Jurkat, Clone E6-1 (cell line): ENCODE data around the gene ZC3H12A.
"Not testable (repeated sequence)": the region's sequence is repeated elsewhere in the genome, so short reads cannot be mapped to it uniquely, and the experiment has no call there.

Experiments
- DNase-seq: peaks from one replicate; pipeline ENCODE4 v3.0.0-alpha.2; 2011; ENCODE audit warnings: low read depth, low spot score
- H3K4me3 ChIP-seq: 2 replicates; pipeline ENCODE4 v1.5.1; 2011; ENCODE audit warnings: mild to moderate bottlenecking, low read length, control low read depth, moderate library complexity

The ZC3H12A gene

DNA sequence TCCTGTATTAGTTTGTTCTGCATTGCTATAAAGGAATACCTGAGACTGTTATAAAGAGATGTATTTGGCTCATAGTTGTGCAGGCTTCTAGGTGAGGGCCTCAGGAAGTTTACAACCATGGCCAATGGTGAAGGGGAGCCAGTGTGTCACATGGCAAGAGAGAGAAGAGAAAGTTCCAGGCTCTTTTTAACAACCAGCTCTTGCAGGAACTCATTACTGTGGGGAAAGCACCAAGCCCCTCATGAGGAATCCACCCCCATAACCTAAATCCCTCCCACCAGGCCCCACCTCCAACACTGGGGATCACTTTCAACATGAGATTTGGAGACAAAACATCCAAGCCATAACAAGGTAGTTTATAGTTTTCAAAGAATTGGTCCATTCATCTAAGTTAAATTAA lies 45.2 kb downstream of the ZC3H12A start:
- DNase-seq = no peak
- H3K4me3 ChIP-seq = no peak overlapping the region

DNA sequence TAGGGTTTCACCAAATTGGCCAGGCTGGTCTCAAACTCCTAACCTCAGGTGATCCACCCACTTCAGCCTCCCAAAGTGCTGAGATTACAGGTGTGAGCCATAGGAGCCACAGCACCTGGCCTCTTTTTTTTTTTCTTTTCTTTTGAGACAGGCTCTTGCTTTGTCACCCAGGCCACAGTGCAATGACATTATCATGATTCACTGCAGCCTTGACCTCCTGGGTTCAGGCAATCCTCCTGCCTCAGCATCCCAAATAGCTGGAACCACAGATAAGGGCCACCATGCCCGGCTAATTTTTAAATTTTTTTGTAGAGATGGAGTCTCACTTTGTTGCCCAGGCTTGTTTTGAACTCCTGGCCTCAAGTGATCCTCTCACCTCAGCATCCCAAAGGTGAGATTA lies 55.5 kb downstream of the ZC3H12A start:
- not testable (repeated sequence) for H3K4me3 ChIP-seq, DNase-seq

DNA sequence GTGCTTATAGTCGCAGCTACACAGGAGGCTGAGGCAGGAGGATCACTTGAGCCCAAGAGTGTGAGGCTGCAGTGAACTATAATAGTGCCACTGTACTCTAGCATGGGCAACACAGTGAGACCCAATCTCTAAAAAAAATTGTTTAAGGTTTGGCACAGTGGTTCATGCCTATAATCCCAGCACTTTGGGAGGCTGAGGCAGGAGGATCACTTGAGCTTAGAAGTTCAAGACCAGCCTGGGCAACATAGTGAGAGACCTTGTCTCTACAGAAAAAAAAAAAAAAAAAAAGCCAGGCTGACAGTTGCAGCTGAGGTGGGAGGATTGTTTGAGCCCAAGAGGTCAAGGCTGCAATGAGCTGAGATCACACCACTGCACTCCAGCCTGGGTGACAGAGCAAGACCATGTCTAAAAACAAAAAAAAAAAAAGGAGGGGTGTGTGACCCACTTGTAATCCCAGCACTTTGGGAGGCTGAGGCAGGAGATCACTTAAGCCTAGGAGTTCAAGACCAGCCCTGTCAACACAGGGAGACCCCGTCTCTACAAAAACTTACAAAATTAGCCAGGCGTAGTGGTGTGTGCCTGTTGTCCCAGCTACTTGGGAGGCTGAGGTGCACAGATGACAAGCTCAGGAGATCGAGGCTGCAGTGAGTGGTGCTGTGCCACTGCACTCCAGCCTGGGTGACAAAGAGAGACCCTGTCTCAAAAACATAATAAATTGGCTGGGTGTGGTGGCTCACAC lies 58.2 kb downstream of the ZC3H12A start:
- not testable (repeated sequence) for DNase-seq, H3K4me3 ChIP-seq

DNA sequence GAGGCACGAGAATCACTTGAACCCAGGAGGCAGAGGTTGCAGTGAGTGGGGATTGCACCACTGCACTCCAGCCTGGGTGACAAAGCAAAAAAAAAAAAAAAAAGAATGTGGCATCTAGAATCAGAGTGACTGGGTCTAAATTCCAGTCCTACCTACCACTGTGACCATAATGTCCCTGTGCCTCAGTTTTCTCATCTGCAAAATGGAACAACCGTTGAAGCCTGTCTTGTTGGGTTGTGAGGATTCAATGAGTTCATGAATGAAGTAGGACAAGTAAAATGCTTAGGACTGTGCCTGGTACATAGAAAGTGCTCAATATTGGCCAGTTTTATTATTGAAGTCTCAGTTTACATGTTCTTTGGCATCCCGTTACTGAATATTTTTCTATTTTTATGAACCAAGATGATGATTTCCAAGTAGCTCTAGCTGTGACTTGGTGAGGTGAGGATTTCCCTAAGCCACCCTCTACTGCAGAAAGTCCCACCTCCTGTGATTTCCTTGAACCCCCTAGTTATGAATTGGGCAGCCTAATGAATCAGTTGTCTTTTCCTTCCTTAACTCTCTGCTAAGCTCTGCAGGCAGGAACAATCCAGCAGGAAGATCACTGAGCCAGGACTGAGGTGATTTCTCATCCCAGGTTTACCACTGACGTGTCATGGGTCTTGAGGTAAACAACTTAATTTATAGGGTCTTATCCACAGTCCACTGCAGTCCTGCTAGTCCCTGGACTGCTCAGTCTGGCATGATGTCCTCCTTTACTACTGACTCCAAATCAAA lies 59.1 kb downstream of the ZC3H12A start:
- no peak for DNase-seq
- no peak overlapping the region for H3K4me3 ChIP-seq
